GM19467 (cell line): ENCODE data around the gene SLC44A1.

Experiments
- ATAC-seq: cut with Tn5 transposase; IDR thresholded peaks from one replicate; pipeline ENCODE4 v1.9.1; 2021; ENCODE audit warnings: mild to moderate bottlenecking, moderate library complexity; ENCODE audit not compliant: unreplicated experiment

The SLC44A1 gene

GRCh38 chr9:105419816-105420597, 175.6 kb downstream of the SLC44A1 start:
- no peak for ATAC-seq

- no peak for ATAC-seq
Measured at GRCh38 chr9:105421154-105421553, 176.7 kb downstream of the SLC44A1 start.

- no peak for ATAC-seq
Measured at GRCh38 chr9:105421864-105422263, 177.4 kb downstream of the SLC44A1 start.

- ATAC-seq: no peak
Measured at GRCh38 chr9:105425816-105426433, 181.5 kb downstream of the SLC44A1 start.

GRCh38 chr9:105426657-105427056, 182.2 kb downstream of the SLC44A1 start:
- no peak for ATAC-seq

- ATAC-seq: no peak
Measured at GRCh38 chr9:105431424-105432246, 187.2 kb downstream of the SLC44A1 start.

- no peak for ATAC-seq
Measured at GRCh38 chr9:105432247-105432842, 187.9 kb downstream of the SLC44A1 start.

GRCh38 chr9:105435453-105435852, 191.0 kb downstream of the SLC44A1 start:
- ATAC-seq: no peak

- no peak for ATAC-seq
Measured at GRCh38 chr9:105436783-105437182, 192.3 kb downstream of the SLC44A1 start.

GRCh38 chr9:105437704-105438103, 193.3 kb downstream of the SLC44A1 start:
- ATAC-seq: no peak

GRCh38 chr9:105438141-105438806, 193.8 kb downstream of the SLC44A1 start:
- ATAC-seq: no peak

GRCh38 chr9:105439428-105439827, 195.0 kb downstream of the SLC44A1 start:
- no peak for ATAC-seq

- ATAC-seq: no peak
Measured at GRCh38 chr9:105441616-105442160, 197.2 kb downstream of the SLC44A1 start.

GRCh38 chr9:105443121-105443520, 198.7 kb downstream of the SLC44A1 start:
- ATAC-seq: no peak

GRCh38 chr9:105444130-105444529, 199.7 kb downstream of the SLC44A1 start:
- no peak for ATAC-seq

GRCh38 chr9:105445203-105445881, 200.9 kb downstream of the SLC44A1 start:
- ATAC-seq: no peak

- no peak for ATAC-seq
Measured at GRCh38 chr9:105447386-105447813, 202.9 kb downstream of the SLC44A1 start.

GRCh38 chr9:105447814-105448812, 203.7 kb downstream of the SLC44A1 start, which contains the start of gene FSD1L:
Gene FSD1L (plus strand): TSS chr9:105448034. CDS start chr9:105448221, 187 bp downstream.
- ATAC-seq: peak; percentile 93
